ENCODE measurements around the gene ADAMTS7. TPM values are rescaled to one million over a fixed set of nuclear protein-coding genes. Genes with fewer than 3 reads are reported as not detected.
"Not testable (repeated sequence)": the region's sequence is repeated elsewhere in the genome, so short reads cannot be mapped to it uniquely, and the experiment has no call there.

ADAMTS7 gene
- total RNA-seq, 1 donor from 2014 or later, result 7.3 TPM

- H3K4me1 ChIP-seq (ENCODE audit: control insufficient read depth in 3 of 3, insufficient read depth in 3 of 3, low read length in 3 of 3); H3K36me3 ChIP-seq (ENCODE audit: control insufficient read depth in 3 of 3, insufficient read depth in 3 of 3, low read length in 3 of 3); H3K4me3 ChIP-seq (ENCODE audit: low read length in 3 of 3); H3K9me3 ChIP-seq (ENCODE audit: control insufficient read depth in 3 of 3, low read length in 3 of 3); H3K9ac ChIP-seq (ENCODE audit: low read depth in 1 of 3, low read length in 3 of 3); H3K27ac ChIP-seq (ENCODE audit: low read depth, low read length); H3K27me3 ChIP-seq (ENCODE audit: control insufficient read depth in 3 of 3, insufficient read depth in 3 of 3, low read length in 3 of 3): not testable (repeated sequence)
Measured at GRCh38 chr15:78846906-78847305, 35.6 kb upstream of the ADAMTS7 start.

DNA sequence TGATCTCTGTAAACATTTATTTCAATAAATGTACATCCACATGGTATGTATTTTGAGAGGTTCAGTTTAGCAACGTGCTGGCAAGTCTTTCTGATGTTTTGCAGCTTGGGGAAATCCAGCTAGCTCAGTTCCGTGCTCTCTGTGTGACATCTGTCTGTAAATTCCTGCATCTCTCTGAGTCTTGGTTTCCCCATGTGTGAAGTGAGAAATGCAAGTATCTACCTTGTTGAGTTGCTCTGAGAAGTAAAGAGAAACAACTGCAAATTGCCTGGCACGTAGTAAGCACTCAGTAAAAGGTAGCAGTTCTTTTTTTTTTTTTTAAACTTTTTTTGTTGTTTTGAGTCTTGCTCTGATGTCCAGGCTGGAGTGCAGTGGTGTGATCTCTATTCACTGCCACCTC lies 31.3 kb upstream of the ADAMTS7 start:
- peaks cover 0 to 2% (median 0%) of the 10 kb centered on the region in 3 donors for H3K4me1 ChIP-seq (ENCODE audit: control insufficient read depth in 3 of 3, insufficient read depth in 3 of 3, low read length in 3 of 3)
- H3K9ac ChIP-seq (ENCODE audit: low read depth in 1 of 3, low read length in 3 of 3), result no peak overlapping the region
- H3K4me3 ChIP-seq (ENCODE audit: low read length in 3 of 3), result no peak overlapping the region
- no peaks in the 10 kb centered on the region for H3K36me3 ChIP-seq (ENCODE audit: control insufficient read depth in 3 of 3, insufficient read depth in 3 of 3, low read length in 3 of 3)
- H3K27ac ChIP-seq (ENCODE audit: low read depth, low read length), result no peak overlapping the region
- H3K9me3 ChIP-seq (ENCODE audit: control insufficient read depth in 3 of 3, low read length in 3 of 3), result no peaks in the 10 kb centered on the region
- H3K27me3 ChIP-seq (ENCODE audit: control insufficient read depth in 3 of 3, insufficient read depth in 3 of 3, low read length in 3 of 3), result no peaks in the 10 kb centered on the region

DNA sequence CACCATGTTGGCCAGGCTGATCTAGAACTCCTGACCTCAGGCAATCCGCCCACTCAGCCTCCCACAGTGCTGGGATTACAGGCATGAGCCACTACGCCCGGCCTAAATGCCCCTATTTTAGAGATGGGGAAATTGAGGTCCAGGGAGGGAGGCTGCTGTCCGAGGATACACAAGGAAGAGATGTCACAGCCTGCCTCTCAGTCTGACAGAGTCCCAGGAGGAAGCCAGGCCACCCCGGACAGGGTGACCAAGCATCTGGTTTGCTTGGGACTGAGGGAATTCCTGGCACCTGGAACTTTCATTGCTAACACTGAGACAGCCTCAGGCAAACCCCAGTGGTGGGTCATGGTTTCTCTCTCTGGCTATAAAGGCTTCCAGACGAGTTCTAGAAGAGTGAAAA lies 30.6 kb upstream of the ADAMTS7 start:
- H3K4me1 ChIP-seq (ENCODE audit: control insufficient read depth in 3 of 3, insufficient read depth in 3 of 3, low read length in 3 of 3), result peaks cover 0 to 2% (median 0%) of the 10 kb centered on the region in 3 donors
- no peaks in the 10 kb centered on the region for H3K27me3 ChIP-seq (ENCODE audit: control insufficient read depth in 3 of 3, insufficient read depth in 3 of 3, low read length in 3 of 3)
- no peak overlapping the region for H3K9ac ChIP-seq (ENCODE audit: low read depth in 1 of 3, low read length in 3 of 3)
- H3K4me3 ChIP-seq (ENCODE audit: low read length in 3 of 3), result no peak overlapping the region
- no peak overlapping the region for H3K27ac ChIP-seq (ENCODE audit: low read depth, low read length)
- H3K36me3 ChIP-seq (ENCODE audit: control insufficient read depth in 3 of 3, insufficient read depth in 3 of 3, low read length in 3 of 3), result no peaks in the 10 kb centered on the region
- H3K9me3 ChIP-seq (ENCODE audit: control insufficient read depth in 3 of 3, low read length in 3 of 3), result no peaks in the 10 kb centered on the region

DNA sequence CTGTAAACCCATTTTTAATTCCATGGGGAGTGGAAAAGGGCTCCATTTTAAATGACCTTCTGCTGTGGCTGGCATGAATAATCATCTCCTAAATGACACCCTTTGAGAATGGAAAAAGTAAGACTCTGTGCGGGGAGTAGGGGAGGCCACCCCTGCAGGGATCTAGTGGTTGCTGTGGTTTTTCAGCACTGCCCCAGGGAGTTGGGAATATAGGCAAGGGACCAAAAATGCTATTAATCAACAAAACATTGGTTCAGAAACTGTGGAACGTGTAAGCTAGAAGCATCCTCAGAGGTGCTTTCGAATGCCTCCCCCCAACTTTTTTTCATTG lies 30.1 kb upstream of the ADAMTS7 start:
- Histone ChIP-seq H3K4me3 (ENCODE audit: low read length in 3 of 3) (no peak overlapping the region), H3K27me3 (ENCODE audit: control insufficient read depth in 3 of 3, insufficient read depth in 3 of 3, low read length in 3 of 3) (no peaks in the 10 kb centered on the region), H3K9ac (ENCODE audit: low read depth in 1 of 3, low read length in 3 of 3) (no peak overlapping the region), H3K4me1 (ENCODE audit: control insufficient read depth in 3 of 3, insufficient read depth in 3 of 3, low read length in 3 of 3) (peaks cover 0 to 2% (median 0%) of the 10 kb centered on the region in 3 donors), H3K27ac (ENCODE audit: low read depth, low read length) (no peak overlapping the region), H3K36me3 (ENCODE audit: control insufficient read depth in 3 of 3, insufficient read depth in 3 of 3, low read length in 3 of 3) (no peaks in the 10 kb centered on the region), H3K9me3 (ENCODE audit: control insufficient read depth in 3 of 3, low read length in 3 of 3) (no peaks in the 10 kb centered on the region)

DNA sequence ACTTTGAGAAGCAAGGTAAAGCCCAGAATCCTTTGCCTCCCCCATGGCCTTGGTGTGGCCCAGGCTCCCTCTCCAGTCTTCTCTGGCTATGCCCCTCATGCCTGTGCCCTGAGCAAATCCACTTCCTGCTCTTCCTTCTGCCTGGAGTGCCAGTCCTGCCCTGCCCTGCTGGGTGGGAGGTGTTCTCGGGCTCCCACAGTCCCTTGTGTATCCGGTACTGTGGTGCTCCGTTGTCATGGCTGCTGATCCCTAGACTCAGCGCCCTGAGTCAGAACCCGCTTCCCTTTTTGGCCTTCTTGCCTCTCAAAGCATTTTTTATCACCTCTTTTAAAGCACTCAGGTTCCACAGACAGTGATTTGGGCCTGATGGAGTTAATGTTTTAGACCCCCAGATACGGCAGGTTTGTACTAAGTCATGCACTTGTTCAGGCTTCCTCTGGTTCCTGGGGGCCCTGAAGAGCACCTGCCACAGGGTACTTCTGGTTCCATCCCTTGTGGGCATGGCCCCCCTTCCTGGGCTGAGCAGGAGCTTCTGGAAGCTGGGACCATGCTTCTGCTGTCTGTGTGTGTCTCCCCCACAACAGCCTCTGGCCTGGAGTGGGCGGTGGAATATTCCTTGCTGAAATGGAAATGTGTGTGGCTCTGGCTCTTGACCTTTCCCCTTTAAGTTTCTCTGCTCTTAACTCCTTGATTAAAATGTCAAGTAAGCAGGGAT lies 29.6 kb upstream of the ADAMTS7 start:
- Histone ChIP-seq H3K4me3 (ENCODE audit: low read length in 3 of 3) (no peak overlapping the region), H3K27ac (ENCODE audit: low read depth, low read length) (no peak overlapping the region), H3K27me3 (ENCODE audit: control insufficient read depth in 3 of 3, insufficient read depth in 3 of 3, low read length in 3 of 3) (no peaks in the 10 kb centered on the region), H3K36me3 (ENCODE audit: control insufficient read depth in 3 of 3, insufficient read depth in 3 of 3, low read length in 3 of 3) (no peaks in the 10 kb centered on the region), H3K4me1 (ENCODE audit: control insufficient read depth in 3 of 3, insufficient read depth in 3 of 3, low read length in 3 of 3) (peaks cover 0 to 2% (median 0%) of the 10 kb centered on the region in 3 donors), H3K9me3 (ENCODE audit: control insufficient read depth in 3 of 3, low read length in 3 of 3) (no peaks in the 10 kb centered on the region), H3K9ac (ENCODE audit: low read depth in 1 of 3, low read length in 3 of 3) (no peak overlapping the region)

- H3K27me3 ChIP-seq (ENCODE audit: control insufficient read depth in 3 of 3, insufficient read depth in 3 of 3, low read length in 3 of 3); H3K27ac ChIP-seq (ENCODE audit: low read depth, low read length); H3K9ac ChIP-seq (ENCODE audit: low read depth in 1 of 3, low read length in 3 of 3); H3K4me3 ChIP-seq (ENCODE audit: low read length in 3 of 3); H3K4me1 ChIP-seq (ENCODE audit: control insufficient read depth in 3 of 3, insufficient read depth in 3 of 3, low read length in 3 of 3); H3K9me3 ChIP-seq (ENCODE audit: control insufficient read depth in 3 of 3, low read length in 3 of 3); H3K36me3 ChIP-seq (ENCODE audit: control insufficient read depth in 3 of 3, insufficient read depth in 3 of 3, low read length in 3 of 3): not testable (repeated sequence)
Measured at GRCh38 chr15:78839151-78839550, 27.9 kb upstream of the ADAMTS7 start.

- H3K4me3 ChIP-seq (ENCODE audit: low read length in 3 of 3), result no peak overlapping the region
- no peak overlapping the region for H3K9ac ChIP-seq (ENCODE audit: low read depth in 1 of 3, low read length in 3 of 3)
- no peaks in the 10 kb centered on the region for H3K9me3 ChIP-seq (ENCODE audit: control insufficient read depth in 3 of 3, low read length in 3 of 3)
- no peaks in the 10 kb centered on the region for H3K27me3 ChIP-seq (ENCODE audit: control insufficient read depth in 3 of 3, insufficient read depth in 3 of 3, low read length in 3 of 3)
- H3K4me1 ChIP-seq (ENCODE audit: control insufficient read depth in 3 of 3, insufficient read depth in 3 of 3, low read length in 3 of 3), result peaks cover 0 to 2% (median 0%) of the 10 kb centered on the region in 3 donors
- H3K36me3 ChIP-seq (ENCODE audit: control insufficient read depth in 3 of 3, insufficient read depth in 3 of 3, low read length in 3 of 3), result no peaks in the 10 kb centered on the region
- no peak overlapping the region for H3K27ac ChIP-seq (ENCODE audit: low read depth, low read length)
Measured at GRCh38 chr15:78838489-78838888, 27.2 kb upstream of the ADAMTS7 start.

- Histone ChIP-seq H3K4me1 (ENCODE audit: control insufficient read depth in 3 of 3, insufficient read depth in 3 of 3, low read length in 3 of 3) (peaks cover 0 to 2% (median 0%) of the 10 kb centered on the region in 3 donors), H3K27me3 (ENCODE audit: control insufficient read depth in 3 of 3, insufficient read depth in 3 of 3, low read length in 3 of 3) (peaks cover 0 to 3% (median 3%) of the 10 kb centered on the region in 3 donors), H3K9me3 (ENCODE audit: control insufficient read depth in 3 of 3, low read length in 3 of 3) (no peaks in the 10 kb centered on the region), H3K36me3 (ENCODE audit: control insufficient read depth in 3 of 3, insufficient read depth in 3 of 3, low read length in 3 of 3) (no peaks in the 10 kb centered on the region), H3K4me3 (ENCODE audit: low read length in 3 of 3) (no peak overlapping the region), H3K9ac (ENCODE audit: low read depth in 1 of 3, low read length in 3 of 3) (no peak overlapping the region), H3K27ac (ENCODE audit: low read depth, low read length) (no peak overlapping the region)
Measured at GRCh38 chr15:78837543-78837942, 26.3 kb upstream of the ADAMTS7 start.

DNA sequence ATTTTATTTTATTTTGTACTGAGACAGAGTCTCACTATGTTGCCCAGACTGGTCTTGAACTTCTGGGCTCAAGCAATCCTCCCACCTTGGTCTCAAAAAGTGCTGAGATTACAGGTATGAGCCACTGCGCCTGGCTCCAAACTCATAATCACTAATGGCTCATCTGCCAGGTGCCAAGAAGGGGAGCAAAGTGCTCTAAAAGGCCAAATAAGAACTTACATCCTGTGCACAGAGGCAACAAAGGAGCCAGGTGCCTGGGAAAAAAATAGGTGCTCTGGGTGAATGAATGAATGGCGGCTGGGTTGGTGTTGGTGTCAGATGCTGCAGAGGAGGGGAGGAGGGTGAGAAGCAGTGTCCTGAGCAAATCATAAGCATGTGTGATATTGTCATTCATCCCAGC lies 25.9 kb upstream of the ADAMTS7 start:
- no peak overlapping the region for H3K9ac ChIP-seq (ENCODE audit: low read depth in 1 of 3, low read length in 3 of 3)
- H3K4me3 ChIP-seq (ENCODE audit: low read length in 3 of 3), result no peak overlapping the region
- no peaks in the 10 kb centered on the region for H3K36me3 ChIP-seq (ENCODE audit: control insufficient read depth in 3 of 3, insufficient read depth in 3 of 3, low read length in 3 of 3)
- peaks cover 0 to 2% (median 0%) of the 10 kb centered on the region in 3 donors for H3K4me1 ChIP-seq (ENCODE audit: control insufficient read depth in 3 of 3, insufficient read depth in 3 of 3, low read length in 3 of 3)
- no peaks in the 10 kb centered on the region for H3K9me3 ChIP-seq (ENCODE audit: control insufficient read depth in 3 of 3, low read length in 3 of 3)
- H3K27ac ChIP-seq (ENCODE audit: low read depth, low read length), result no peak overlapping the region
- H3K27me3 ChIP-seq (ENCODE audit: control insufficient read depth in 3 of 3, insufficient read depth in 3 of 3, low read length in 3 of 3), result peaks cover 0 to 5% (median 5%) of the 10 kb centered on the region in 3 donors

DNA sequence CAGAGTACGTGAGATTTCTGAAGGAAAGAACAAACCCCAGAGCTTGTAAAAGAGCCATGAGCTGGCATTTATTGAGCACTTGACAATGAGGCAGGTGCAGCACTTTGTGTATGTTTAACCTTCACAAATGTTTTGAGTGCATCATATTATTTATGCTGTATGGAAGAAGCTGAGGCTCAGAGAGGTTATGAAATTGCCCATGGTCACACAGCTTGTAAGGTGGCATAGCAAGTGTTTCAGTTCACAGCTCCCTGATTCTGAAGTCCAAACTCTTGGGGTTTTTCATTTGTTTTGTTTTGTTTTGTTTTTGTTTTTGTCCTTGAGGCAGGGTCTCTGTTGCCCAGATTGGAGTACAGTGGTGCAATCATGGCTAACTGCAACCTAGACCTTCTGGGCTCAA lies 25.1 kb upstream of the ADAMTS7 start:
- Histone ChIP-seq H3K36me3 (ENCODE audit: control insufficient read depth in 3 of 3, insufficient read depth in 3 of 3, low read length in 3 of 3) (no peaks in the 10 kb centered on the region), H3K9me3 (ENCODE audit: control insufficient read depth in 3 of 3, low read length in 3 of 3) (no peaks in the 10 kb centered on the region), H3K4me3 (ENCODE audit: low read length in 3 of 3) (no peak overlapping the region), H3K4me1 (ENCODE audit: control insufficient read depth in 3 of 3, insufficient read depth in 3 of 3, low read length in 3 of 3) (peaks cover 0 to 2% (median 0%) of the 10 kb centered on the region in 3 donors), H3K27me3 (ENCODE audit: control insufficient read depth in 3 of 3, insufficient read depth in 3 of 3, low read length in 3 of 3) (peaks cover 5 to 13% (median 12%) of the 10 kb centered on the region in 3 donors), H3K9ac (ENCODE audit: low read depth in 1 of 3, low read length in 3 of 3) (no peak overlapping the region), H3K27ac (ENCODE audit: low read depth, low read length) (no peak overlapping the region)
